AG20443 (cell line): ENCODE results near the gene AGRP.
"Not testable (repeated sequence)": the region's sequence is repeated elsewhere in the genome, so short reads cannot be mapped to it uniquely, and the experiment has no call there.

Experiments
- DNase-seq: peaks from one replicate; pipeline ENCODE4 v3.0.0; 2012; ENCODE audit warnings: low spot score, mixed read lengths

AGRP gene

GRCh38 chr16:67504031-67505021, 21.0 kb upstream of the AGRP start:
- DNase-seq = peak; percentile 48

DNA sequence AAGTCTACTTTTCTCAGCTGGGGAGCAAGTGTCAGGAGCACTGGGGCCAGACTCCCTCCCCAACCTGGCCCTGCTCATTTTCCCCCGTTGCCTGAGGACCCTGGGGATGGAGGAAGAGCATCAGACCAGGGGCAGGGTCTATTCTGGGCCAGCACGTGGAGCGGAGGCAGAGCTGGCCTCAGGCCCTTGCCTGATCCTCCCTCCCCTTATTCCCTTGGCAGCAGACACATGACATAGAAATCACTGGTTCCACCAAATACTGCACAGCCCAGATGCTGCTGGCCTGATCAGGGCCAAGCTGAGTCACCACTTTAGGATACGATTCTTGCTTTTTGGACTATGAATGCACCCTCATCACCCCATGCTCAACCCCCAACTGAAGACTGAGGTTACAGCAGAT, 15.8 kb upstream of the AGRP start:
- DNase-seq = peak; percentile 75

GRCh38 chr16:67490335-67491096, 7.2 kb upstream of the AGRP start:
- DNase-seq = peak; percentile 25

DNA sequence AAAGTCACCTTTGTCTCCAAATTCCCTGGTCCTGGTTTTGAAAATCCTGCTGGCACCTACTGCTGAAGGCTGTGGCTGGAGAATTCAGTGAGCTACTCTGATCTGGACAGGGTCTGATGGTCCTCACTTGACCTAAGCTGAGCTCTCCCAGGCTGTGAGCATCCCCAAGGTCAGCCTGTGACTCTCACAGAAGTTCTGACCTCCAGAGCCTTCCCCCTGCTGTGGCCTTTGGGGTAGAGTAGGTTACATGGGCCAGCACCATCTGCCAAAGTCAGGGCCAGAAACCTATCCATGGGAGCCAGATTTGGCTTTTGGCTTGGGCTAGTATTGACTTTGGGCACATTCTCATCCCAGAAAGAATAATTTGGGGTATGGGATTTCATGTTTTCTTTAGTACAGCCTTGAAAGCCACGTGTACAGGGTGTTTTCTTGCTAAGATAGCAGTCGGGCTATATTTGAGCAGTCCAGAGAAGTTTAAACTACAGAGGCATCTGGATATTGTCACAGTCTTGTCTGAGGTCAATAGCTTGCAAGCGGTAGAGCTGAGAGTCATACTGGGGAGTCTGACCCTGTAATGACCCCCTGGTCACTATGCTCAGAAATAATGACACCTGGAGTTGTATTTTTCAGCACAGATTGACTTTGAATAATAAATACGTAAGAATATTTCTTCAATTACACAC, 6.2 kb upstream of the AGRP start:
- DNase-seq = no peak

- not testable (repeated sequence) for DNase-seq
Observed at GRCh38 chr16:67487561-67487960, 4.2 kb upstream of the AGRP start.

- no peak for DNase-seq
Observed at GRCh38 chr16:67486805-67487204, 3.5 kb upstream of the AGRP start.

- DNase-seq = no peak
Observed at GRCh38 chr16:67483731-67484525, 581 bp upstream of the AGRP start.

DNA sequence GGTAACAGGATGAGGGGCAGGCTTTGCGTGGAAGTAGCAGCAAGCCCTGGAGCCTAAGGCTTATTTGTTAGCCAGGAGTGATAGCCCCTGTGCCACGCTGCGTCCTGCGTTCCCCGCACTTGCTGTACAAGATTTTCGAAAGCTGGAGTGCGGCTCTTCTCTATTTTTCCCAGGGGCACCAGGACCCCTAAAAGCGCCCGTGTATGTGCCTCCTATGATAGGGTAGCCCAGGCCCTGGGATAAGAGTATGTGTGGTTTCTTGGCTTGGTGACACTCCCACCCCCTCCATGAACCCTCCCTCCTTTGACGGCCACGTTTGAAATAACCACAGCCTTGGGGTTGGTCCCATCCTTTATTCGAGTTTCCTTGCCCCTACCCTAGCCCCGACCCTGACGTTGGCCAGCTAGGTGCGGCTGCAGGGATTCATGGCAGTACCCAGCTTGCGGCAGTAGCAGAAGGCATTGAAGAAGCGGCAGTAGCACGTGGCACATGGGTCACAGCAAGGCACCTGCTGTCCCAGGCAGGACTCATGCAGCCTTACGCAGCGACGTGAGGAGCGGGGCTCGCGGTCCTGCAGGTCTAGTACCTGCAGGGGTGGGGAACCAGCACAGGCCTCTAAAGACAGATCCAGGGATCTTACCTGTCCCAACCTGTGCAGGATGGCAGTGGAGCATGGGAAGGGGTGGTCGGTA, 968 bp downstream of the AGRP start:
- DNase-seq = no peak

GRCh38 chr16:67481561-67482232, 1.6 kb downstream of the AGRP start:
- no peak for DNase-seq

DNA sequence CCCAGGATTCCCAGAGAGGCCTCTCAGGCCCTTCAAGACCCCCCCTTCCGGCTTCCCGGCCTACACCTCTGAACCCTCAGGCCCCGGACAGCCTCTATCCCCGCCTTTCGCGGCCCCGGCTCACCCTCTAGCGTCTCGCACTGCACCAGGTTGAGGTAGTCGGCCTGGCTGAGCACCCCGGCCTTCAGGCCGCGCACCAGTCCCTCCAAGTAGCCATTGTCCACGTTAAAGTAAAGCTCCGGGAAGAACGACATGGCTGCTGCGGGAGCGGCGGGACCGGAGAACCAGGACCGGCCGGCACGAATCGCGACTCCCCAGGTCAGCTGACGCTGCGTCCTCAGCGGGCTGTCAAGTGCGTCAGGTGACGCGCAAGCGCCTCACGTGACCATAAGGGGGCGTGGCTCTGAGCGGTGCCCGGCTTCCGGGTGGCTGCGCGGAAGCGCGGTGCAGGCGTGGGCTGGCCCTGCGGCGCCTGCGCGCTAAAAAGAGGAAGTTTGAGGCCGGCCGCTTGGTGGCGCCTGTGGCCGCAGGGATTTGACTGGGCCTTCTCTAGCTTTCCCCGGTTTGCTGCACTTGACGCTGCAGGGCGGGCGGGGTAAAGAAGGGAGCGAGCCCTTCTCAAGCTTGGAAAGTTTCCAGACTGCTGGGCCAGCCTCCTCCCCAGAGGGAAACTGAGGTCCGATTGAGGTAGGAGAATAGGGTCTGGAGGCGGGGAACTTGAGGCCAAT, 2.4 kb downstream of the AGRP start, which contains the start of gene ATP6V0D1:
ATP6V0D1 (minus strand) TSS at position 325 of the 728 bp plus-strand sequence; CDS start at position 254, 71 bp downstream.
- DNase-seq = peak; percentile 100

DNA sequence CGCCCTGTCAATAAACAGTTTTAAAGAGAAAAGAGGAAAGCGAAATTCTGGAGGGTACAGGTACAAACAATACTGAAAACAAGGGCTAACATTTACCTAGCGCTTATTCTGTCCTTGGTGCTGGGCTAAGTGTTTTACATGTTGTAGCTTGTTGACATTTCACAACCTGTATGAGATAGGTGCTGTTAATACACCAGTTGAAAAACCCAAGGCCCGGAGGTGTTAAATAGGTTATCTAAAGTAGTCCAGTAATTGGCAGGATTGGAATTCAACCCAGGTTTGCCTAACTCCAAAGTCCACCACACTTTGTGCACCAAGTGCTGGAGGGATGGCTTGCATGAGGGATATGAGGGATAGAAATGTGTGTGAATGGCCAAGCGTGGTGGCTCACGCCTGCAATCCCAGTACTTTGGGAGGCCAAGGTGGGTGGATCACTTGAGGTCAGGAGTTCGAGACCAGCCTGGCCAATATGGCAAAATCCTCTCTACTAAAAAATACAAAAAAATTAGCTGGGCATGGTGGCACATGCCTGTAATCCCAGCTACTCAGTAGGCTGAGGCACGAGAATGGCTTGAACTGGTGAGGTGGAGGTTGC, 5.3 kb downstream of the AGRP start:
- no peak for DNase-seq

GRCh38 chr16:67474551-67475455, 8.5 kb downstream of the AGRP start:
- DNase-seq = no peak

DNA sequence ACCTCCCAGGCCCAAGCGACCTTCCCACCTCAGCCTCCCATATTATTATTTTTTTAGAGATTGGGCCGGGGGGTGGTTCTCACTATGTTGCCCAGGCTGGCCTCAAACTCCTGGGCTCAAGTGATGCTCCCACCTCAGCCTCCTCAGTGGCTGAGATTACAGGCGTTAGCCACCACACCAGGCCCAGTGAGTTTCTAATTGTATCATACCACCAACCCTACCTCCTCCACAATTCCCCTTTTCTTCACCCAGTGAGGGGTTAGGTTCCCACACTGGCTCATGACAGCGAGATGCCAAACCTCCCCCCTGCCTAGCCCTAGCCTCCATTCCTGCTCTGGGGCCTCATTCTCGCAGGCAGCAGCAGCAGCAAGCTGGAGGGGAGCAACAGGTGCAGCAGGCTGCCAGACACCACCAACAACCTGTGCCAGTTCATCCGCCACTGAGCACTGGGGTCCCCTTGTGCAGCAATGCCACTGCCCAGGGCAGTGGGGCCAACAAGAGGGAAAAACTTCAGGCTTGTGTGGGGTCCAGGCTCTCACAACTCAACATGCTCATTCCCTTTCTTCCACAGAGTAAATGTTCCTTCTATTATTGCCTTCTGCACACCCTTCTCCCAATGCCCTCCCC, 11.5 kb downstream of the AGRP start:
- no peak for DNase-seq

DNA sequence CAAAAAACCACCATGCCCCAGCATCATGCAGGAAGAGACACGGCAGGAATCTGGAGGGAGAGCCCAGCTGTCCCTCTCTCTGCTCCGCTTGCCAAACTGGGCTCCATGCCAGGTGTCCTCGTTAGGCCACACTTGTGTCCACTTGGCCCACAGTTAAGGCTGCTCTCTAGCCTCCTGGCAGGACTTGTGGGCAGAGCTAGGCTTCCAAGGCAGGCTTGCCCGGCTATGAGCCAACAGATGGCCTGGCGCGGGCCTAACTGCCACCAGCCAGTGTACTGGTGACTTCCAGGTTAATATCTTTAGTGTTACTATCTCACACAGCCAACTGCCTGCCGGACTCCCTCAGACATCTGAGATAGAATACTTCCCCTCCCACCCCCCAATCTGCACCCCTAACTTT, 13.0 kb downstream of the AGRP start:
- peak; percentile 41 for DNase-seq

GRCh38 chr16:67468731-67469130, 14.6 kb downstream of the AGRP start:
- DNase-seq = no peak

DNA sequence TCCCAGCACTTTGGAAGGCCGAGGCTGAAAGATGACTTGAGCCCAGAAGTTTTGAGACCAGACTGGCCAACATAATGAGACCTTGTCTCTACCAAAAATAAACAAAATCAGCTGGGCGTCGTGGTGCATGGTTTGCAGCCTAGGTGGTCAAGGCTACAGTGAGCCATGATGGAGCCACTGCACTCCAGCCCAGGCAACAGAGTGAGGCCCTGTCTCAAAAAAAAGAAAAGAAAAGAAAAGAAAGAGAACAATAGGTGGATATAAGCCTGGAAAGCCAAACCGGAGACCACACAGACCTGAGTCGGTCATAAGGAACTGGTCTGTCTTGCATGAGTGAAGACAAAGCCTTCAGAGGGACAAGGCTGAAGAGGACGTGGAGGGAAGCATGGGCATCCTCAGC, 16.8 kb downstream of the AGRP start:
- no peak for DNase-seq

DNA sequence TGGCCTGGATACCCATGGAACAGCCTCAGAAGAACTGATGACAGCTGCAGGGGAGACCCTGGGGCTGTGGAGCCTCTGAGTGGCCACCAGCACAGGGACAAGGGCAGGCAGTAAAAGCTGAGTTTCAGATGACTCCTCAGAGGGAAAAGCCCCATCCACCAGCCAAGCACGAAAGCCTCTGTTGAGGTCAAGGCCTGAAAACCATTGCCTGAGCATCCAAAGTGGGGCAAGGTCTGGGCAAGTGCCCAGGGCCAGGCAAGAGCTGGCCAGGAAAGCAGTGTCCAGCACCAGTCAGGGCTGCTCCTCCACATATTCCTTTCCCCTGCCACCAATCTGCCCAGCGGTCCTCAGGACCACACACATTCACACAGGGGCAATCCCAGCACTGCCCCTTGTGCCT, 18.8 kb downstream of the AGRP start:
- no peak for DNase-seq

DNA sequence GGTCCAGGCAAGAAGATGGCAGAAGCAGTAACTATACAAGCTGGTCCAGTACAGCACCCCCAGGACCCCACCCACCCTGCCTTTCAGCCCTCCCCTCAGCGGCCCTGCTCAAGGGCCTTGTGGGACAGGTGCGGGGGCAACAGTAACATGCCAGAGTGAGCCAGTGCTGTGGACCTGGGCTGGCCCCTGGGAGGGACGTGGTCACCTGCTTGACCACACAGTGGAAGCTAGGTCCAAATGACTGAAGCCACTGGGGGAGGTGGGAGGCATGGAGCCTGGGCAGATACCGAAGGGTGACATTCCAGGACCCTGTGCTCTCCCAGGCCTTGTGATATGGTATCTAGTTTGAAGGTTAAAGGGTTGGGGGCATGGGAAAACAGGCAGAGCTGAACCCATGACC, 19.7 kb downstream of the AGRP start:
- DNase-seq = no peak
